ENCODE measurements around the gene PARVB. TPM values are rescaled to one million over a fixed set of nuclear protein-coding genes. Genes with fewer than 3 reads are reported as not detected.

Gene PARVB
- polyA plus RNA-seq, 3 donors from 2014 or later = 1.8 to 3.8 (median 2.7) TPM

- Mint-ChIP-seq H3K36me3 (peaks cover 37 to 40% (median 37%) of the 10 kb centered on the region in 3 donors), H3K9me3 (no peaks in the 10 kb centered on the region), H3K4me1 (peaks cover 25 to 43% of the 10 kb centered on the region in 2 donors), H3K4me3 (no peak overlapping the region), H3K27me3 (ENCODE audit: low read depth in 3 of 3) (peaks cover 0 to 1% (median 0%) of the 10 kb centered on the region in 3 donors), H3K27ac (peak overlapping the region in 1 of 6 donors; percentile 70)
- DNase-seq = no peak
These were observed 173.2 kb downstream of the PARVB start for GRCh38 chr22:44197271-44197670.

- peaks cover 31 to 41% (median 35%) of the 10 kb centered on the region in 3 donors for H3K36me3 Mint-ChIP-seq
- DNase-seq = no peak
- peaks cover 12 to 37% of the 10 kb centered on the region in 2 donors for H3K4me1 Mint-ChIP-seq
- no peak overlapping the region for H3K4me3 Mint-ChIP-seq
- no peaks in the 10 kb centered on the region for H3K27me3 Mint-ChIP-seq (ENCODE audit: low read depth in 3 of 3)
- peak overlapping the region in 2 of 6 donors; percentile 3 to 61 for H3K27ac Mint-ChIP-seq
- no peaks in the 10 kb centered on the region for H3K9me3 Mint-ChIP-seq
These were observed 175.1 kb downstream of the PARVB start for GRCh38 chr22:44199164-44199563.

DNA sequence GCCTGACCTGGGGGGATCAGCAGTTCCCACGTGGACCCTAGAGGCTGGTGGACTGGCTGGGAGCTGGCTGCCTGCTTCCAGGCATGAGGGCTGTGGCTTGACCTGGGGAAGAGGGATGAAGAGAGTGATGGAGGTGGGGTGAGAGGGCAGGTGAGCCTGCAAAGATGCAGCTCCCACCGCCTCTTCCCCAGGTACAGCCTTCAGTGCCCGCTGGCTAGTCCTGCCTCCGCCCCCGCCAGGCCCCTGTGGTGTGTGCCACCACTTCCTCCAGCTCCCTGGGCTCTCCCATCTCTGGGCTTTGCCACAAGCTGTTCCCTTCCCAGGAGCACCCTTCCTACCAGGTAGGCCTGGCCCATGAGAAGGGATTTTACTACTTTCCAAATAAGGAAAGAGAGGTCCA lies 175.8 kb downstream of the PARVB start:
- peaks cover 24 to 34% (median 29%) of the 10 kb centered on the region in 3 donors for H3K36me3 Mint-ChIP-seq
- peaks cover 0 to 2% (median 0%) of the 10 kb centered on the region in 3 donors for H3K27me3 Mint-ChIP-seq (ENCODE audit: low read depth in 3 of 3)
- peaks cover 10 to 30% of the 10 kb centered on the region in 2 donors for H3K4me1 Mint-ChIP-seq

DNA sequence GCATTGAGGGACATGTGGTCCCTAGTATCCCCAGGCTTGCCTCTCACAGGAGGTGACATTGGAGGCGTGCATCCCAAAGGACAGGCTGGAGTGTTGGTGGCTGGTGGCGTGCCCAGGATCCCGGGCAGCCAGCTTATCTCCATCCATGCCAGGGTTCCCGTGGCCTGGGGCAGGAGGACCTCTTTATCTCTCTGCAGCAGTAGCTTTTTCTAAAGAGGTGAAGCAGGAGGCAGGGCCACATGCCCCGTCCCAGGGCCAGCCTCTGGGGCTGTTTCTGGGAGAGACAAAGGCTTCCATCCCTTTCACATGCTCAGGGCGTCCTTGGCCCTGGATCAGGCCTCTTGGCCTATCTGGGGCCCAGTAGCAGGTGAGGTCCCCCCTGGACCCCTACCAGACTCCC lies 176.3 kb downstream of the PARVB start:
- Mint-ChIP-seq H3K4me3 (no peak overlapping the region), H3K27ac (no peak overlapping the region), H3K9me3 (no peaks in the 10 kb centered on the region), H3K27me3 (ENCODE audit: low read depth in 3 of 3) (peaks cover 0 to 2% (median 0%) of the 10 kb centered on the region in 3 donors), H3K4me1 (peaks cover 9 to 29% of the 10 kb centered on the region in 2 donors), H3K36me3 (peaks cover 23 to 32% (median 27%) of the 10 kb centered on the region in 3 donors)
- DNase-seq = no peak

More for the DNA sequence above, 175.8 kb downstream of the PARVB start:
- H3K4me3 Mint-ChIP-seq = no peak overlapping the region
- no peaks in the 10 kb centered on the region for H3K9me3 Mint-ChIP-seq
- peak overlapping the region in 1 of 6 donors; percentile 55 for H3K27ac Mint-ChIP-seq
- DNase-seq = no peak

DNA sequence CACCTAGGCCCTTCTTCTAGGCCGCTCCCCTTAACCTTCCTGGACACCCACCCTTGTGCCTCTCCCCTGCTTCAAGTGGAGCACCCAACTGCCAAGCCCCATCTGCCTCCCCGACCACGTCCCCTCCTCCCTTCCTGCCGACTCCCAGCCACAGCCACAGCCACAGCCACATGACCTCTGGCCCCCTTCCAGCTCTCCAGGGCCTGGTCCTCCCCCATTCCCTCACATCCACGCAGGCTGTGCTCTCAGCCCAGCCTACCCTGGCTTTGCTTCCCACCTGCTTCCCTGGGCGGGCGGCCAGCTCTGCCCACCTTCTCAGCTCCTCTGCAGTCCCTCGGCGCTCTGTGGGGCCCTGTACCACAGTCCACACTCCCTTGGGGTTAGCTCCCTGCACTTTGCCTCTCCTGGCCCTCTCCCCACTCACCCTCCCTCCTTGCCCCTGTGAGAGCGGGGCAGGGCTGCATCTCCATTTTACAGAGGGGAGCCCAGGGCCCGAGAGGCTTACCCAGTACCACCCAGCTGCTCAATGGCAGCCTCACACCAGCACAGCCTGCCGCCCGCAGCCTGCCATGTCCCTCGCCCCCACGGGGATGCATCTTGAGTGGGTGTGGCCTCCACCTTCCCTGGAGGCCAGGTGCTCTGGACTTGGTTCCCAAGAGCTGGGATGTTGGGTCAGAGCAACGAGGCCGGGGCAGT lies 176.9 kb downstream of the PARVB start:
- H3K4me1 Mint-ChIP-seq = peaks cover 9 to 29% of the 10 kb centered on the region in 2 donors
- H3K36me3 Mint-ChIP-seq = peaks cover 23 to 32% (median 27%) of the 10 kb centered on the region in 3 donors
- H3K27ac Mint-ChIP-seq = no peak overlapping the region
- H3K4me3 Mint-ChIP-seq = no peak overlapping the region
- no peak for DNase-seq
- peaks cover 0 to 2% (median 0%) of the 10 kb centered on the region in 3 donors for H3K27me3 Mint-ChIP-seq (ENCODE audit: low read depth in 3 of 3)
- H3K9me3 Mint-ChIP-seq = no peaks in the 10 kb centered on the region

GRCh38 chr22:44201665-44202064 lies 177.6 kb downstream of the PARVB start:
- Mint-ChIP-seq H3K4me3 (no peak overlapping the region), H3K27ac (no peak overlapping the region), H3K27me3 (ENCODE audit: low read depth in 3 of 3) (peaks cover 0 to 2% (median 0%) of the 10 kb centered on the region in 3 donors), H3K9me3 (no peaks in the 10 kb centered on the region), H3K36me3 (peaks cover 23 to 32% (median 27%) of the 10 kb centered on the region in 3 donors), H3K4me1 (peaks cover 9 to 29% of the 10 kb centered on the region in 2 donors)
- DNase-seq = no peak

DNA sequence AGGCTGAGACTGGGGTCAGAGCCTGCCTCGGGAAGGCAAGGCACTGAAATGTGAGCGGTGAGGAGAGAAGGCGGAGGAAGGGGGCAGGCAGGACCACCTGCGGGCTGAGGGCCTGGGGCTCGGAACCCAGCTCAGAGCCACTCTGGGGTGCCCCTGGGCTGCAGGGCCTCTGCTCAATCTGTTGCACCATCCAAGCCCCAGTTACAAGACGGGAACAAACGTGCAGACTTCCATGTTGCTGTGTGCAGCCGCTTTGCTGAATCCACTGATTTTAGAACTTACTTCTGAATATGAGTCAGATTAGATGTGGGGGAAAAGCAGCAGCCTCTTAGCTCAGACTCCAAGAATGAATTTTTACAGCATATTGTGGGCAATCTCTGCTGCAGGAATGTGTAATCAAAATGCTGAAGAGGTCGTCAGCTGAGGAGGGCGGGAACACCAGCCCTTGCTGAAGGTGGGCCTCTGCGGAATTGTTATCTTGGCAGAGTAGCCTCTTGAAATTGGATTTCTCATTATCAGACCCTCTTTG lies 178.2 kb downstream of the PARVB start:
- no peak overlapping the region for H3K4me3 Mint-ChIP-seq
- H3K4me1 Mint-ChIP-seq = peaks cover 10 to 33% of the 10 kb centered on the region in 2 donors
- H3K27ac Mint-ChIP-seq = peak overlapping the region in 2 of 6 donors; percentile 18 to 54

GRCh38 chr22:44203203-44203602 lies 179.1 kb downstream of the PARVB start:
- Mint-ChIP-seq H3K9me3 (no peaks in the 10 kb centered on the region), H3K27ac (peak overlapping the region in 1 of 6 donors; percentile 18), H3K4me1 (peaks cover 14 to 31% of the 10 kb centered on the region in 2 donors)

More for the DNA sequence above, 178.2 kb downstream of the PARVB start:
- peaks cover 23 to 32% (median 27%) of the 10 kb centered on the region in 3 donors for H3K36me3 Mint-ChIP-seq
- no peaks in the 10 kb centered on the region for H3K9me3 Mint-ChIP-seq
- peaks cover 0 to 4% (median 2%) of the 10 kb centered on the region in 3 donors for H3K27me3 Mint-ChIP-seq (ENCODE audit: low read depth in 3 of 3)
- no peak for DNase-seq

DNA sequence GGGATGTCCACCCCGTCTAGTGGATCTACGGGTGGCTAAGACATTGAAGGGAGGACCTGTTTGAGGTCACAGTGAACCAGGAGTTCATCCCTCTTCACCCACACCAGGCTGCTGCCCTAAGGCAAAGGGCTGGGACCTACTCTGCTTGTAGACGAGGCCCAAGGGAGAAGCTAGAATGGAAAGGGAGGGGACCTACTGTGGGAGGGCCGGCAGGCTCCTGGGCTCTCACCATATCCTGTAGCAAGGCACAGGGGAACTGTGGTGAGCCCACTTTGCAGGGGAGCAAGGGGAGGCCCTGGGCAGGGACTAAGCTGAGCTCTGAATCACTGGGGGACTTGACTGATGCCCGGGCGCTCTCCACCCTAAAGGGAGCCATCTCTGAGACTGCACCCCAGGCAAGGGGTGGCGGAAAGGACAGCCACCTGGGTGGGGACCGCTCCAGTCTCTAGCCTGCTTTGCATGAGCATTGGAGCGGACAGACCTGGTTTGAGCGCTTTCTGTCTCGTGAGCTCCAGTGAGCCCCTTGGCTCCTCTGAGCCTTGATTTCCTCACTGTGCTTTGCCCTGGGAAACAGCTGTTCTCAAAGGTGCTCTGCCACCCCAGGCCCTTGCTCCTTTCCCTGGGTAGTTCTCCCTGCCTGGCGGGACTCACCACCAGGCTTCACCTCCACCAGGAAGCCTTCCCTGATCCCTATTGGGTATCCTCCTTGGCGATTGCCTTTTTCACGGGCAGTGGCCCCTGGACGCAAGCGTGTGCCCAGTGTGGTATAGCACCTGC lies 180.8 kb downstream of the PARVB start:
- DNase-seq = no peak
- H3K27ac Mint-ChIP-seq = no peak overlapping the region

More at GRCh38 chr22:44203203-44203602, 179.1 kb downstream of the PARVB start:
- Mint-ChIP-seq H3K4me3 (no peak overlapping the region), H3K27me3 (ENCODE audit: low read depth in 3 of 3) (peaks cover 0 to 5% (median 2%) of the 10 kb centered on the region in 3 donors), H3K36me3 (peaks cover 15 to 31% (median 21%) of the 10 kb centered on the region in 3 donors)
- no peak for DNase-seq

GRCh38 chr22:44205516-44206329 lies 181.6 kb downstream of the PARVB start:
- DNase-seq = no peak
- H3K4me3 Mint-ChIP-seq = no peak overlapping the region
- peaks cover 24 to 44% of the 10 kb centered on the region in 2 donors for H3K4me1 Mint-ChIP-seq
- H3K9me3 Mint-ChIP-seq = peaks cover 0 to 10% (median 6%) of the 10 kb centered on the region in 6 donors
- peaks cover 0 to 5% (median 2%) of the 10 kb centered on the region in 3 donors for H3K27me3 Mint-ChIP-seq (ENCODE audit: low read depth in 3 of 3)
- peak overlapping the region in 1 of 6 donors; percentile 28 for H3K27ac Mint-ChIP-seq
- H3K36me3 Mint-ChIP-seq = peaks cover 11 to 35% (median 25%) of the 10 kb centered on the region in 3 donors

More for the DNA sequence above, 180.8 kb downstream of the PARVB start:
- Mint-ChIP-seq H3K27me3 (ENCODE audit: low read depth in 3 of 3) (peaks cover 0 to 5% (median 2%) of the 10 kb centered on the region in 3 donors), H3K36me3 (peaks cover 7 to 31% (median 21%) of the 10 kb centered on the region in 3 donors), H3K9me3 (peaks cover 0 to 6% (median 5%) of the 10 kb centered on the region in 6 donors), H3K4me1 (peaks cover 25 to 38% of the 10 kb centered on the region in 2 donors), H3K4me3 (no peak overlapping the region)

- Mint-ChIP-seq H3K36me3 (peaks cover 15 to 40% (median 29%) of the 10 kb centered on the region in 3 donors), H3K4me1 (peaks cover 28 to 44% of the 10 kb centered on the region in 2 donors), H3K27me3 (ENCODE audit: low read depth in 3 of 3) (peaks cover 0 to 5% (median 2%) of the 10 kb centered on the region in 3 donors), H3K27ac (no peak overlapping the region), H3K4me3 (no peak overlapping the region), H3K9me3 (peaks cover 1 to 10% (median 6%) of the 10 kb centered on the region in 6 donors)
- no peak for DNase-seq
These were observed 182.2 kb downstream of the PARVB start for GRCh38 chr22:44206330-44206645.

- no peak for DNase-seq
- Mint-ChIP-seq H3K4me1 (peaks cover 28 to 44% of the 10 kb centered on the region in 2 donors), H3K27me3 (ENCODE audit: low read depth in 3 of 3) (peaks cover 0 to 7% (median 2%) of the 10 kb centered on the region in 3 donors), H3K9me3 (peaks cover 1 to 10% (median 6%) of the 10 kb centered on the region in 6 donors), H3K27ac (no peak overlapping the region), H3K4me3 (no peak overlapping the region), H3K36me3 (peaks cover 15 to 43% (median 29%) of the 10 kb centered on the region in 3 donors)
These were observed 182.6 kb downstream of the PARVB start for GRCh38 chr22:44206696-44207095.

All from immature natural killer cell (primary cell).